SH-SY5Y (cell line): ENCODE results near the gene PGAP2.

Experiments used
- GATA2 ChIP-seq: IDR thresholded peaks from 2 replicates; pipeline ENCODE4 v1.6.1; 2011; ENCODE audit warnings: mild to moderate bottlenecking, low read depth, low read length
- GATA3 ChIP-seq: IDR thresholded peaks from 2 replicates; pipeline ENCODE4 v1.6.1; 2011; ENCODE audit warnings: low read depth, mild to moderate bottlenecking, low read length, moderate library complexity

DNA sequence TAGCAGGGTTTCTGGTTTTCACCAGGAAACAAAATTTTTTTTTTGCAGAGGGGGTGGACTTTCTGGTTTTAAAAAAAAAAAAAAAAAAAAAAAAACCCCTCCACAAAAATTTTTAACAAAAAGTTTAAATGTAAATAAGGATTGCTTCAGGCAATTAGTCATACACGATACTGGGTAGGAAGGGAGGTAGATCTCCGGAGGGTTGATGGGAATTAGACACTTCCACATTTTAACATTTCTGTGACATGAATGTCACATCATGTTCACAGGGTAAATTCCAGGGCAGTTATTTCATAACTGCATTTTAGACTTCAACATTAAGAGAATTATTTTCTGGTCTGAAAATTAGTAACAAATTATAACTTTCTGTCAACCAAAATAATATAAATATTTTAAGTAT is 26.9 kb upstream of the PGAP2 start:
- TF ChIP-seq GATA2 (no peak), GATA3 (no peak)
